ENCODE data around the gene ANP32B. TPM values are rescaled to one million over a fixed set of nuclear protein-coding genes. Genes with fewer than 3 reads are reported as not detected.

ANP32B gene
- total RNA-seq, 1 donor from 2014 or later = 108 TPM

DNA sequence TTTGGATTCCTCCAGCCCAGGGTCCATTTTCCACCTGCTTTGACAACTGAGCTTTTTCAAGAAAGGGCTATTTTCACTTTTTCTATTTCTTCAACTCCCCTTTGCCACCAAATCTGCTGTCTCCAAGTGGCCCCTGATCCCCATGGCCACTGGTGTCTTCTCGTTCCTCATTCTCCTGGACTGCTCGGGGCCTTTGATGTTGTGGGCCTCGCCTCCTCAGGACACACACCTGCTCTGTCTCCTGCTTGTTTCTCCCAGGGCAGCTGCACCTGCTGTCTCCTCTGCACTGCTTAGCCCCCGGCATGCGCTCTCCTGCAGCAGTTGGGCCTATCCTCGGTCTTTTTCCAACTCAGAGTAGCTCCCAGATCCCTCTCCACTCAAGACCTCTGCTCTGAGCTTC, 57.1 kb downstream of the ANP32B start:
- H3K4me3 Mint-ChIP-seq (ENCODE audit: unreplicated experiment) = no peak overlapping the region
- TF ChIP-seq, protein P1, sequence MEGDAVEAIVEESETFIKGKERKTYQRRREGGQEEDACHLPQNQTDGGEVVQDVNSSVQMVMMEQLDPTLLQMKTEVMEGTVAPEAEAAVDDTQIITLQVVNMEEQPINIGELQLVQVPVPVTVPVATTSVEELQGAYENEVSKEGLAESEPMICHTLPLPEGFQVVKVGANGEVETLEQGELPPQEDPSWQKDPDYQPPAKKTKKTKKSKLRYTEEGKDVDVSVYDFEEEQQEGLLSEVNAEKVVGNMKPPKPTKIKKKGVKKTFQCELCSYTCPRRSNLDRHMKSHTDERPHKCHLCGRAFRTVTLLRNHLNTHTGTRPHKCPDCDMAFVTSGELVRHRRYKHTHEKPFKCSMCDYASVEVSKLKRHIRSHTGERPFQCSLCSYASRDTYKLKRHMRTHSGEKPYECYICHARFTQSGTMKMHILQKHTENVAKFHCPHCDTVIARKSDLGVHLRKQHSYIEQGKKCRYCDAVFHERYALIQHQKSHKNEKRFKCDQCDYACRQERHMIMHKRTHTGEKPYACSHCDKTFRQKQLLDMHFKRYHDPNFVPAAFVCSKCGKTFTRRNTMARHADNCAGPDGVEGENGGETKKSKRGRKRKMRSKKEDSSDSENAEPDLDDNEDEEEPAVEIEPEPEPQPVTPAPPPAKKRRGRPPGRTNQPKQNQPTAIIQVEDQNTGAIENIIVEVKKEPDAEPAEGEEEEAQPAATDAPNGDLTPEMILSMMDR (IDR thresholded peaks at IDR 0.05; ENCODE audit: unreplicated experiment) = no peak
- no peak for DNase-seq (ENCODE audit: low spot score)
- peaks cover 3% of the 10 kb centered on the region for H3K4me1 Mint-ChIP-seq (ENCODE audit: unreplicated experiment)
- no peak overlapping the region for H3K27ac Mint-ChIP-seq (ENCODE audit: unreplicated experiment)
- H3K27me3 Mint-ChIP-seq (ENCODE audit: unreplicated experiment) = no peaks in the 10 kb centered on the region
- no peaks in the 10 kb centered on the region for H3K36me3 Mint-ChIP-seq (ENCODE audit: low read depth, unreplicated experiment)
- H3K9me3 Mint-ChIP-seq (ENCODE audit: unreplicated experiment) = no peaks in the 10 kb centered on the region

DNA sequence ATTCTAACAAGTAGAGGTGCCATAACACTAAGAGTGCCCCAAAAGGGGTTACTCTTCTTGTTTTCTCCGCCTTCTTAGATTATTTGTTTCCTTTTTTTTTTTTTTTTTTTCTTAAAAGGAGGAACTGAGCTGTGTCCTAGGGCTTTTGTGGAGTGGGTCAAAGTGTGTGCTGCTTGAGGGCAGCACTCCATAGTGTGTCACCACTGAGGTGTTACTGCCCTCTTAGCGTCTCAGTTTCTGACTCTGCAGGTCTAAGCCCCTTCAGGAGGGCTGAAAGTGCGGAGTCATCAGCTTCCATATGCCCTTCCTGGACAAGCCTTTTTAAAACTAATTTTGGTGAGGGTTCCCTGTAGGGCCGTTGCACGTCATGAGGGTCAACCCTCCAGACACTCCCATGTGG, 60.8 kb downstream of the ANP32B start:
- no peaks in the 10 kb centered on the region for H3K27me3 Mint-ChIP-seq (ENCODE audit: unreplicated experiment)
- no peak for DNase-seq (ENCODE audit: low spot score)

DNA sequence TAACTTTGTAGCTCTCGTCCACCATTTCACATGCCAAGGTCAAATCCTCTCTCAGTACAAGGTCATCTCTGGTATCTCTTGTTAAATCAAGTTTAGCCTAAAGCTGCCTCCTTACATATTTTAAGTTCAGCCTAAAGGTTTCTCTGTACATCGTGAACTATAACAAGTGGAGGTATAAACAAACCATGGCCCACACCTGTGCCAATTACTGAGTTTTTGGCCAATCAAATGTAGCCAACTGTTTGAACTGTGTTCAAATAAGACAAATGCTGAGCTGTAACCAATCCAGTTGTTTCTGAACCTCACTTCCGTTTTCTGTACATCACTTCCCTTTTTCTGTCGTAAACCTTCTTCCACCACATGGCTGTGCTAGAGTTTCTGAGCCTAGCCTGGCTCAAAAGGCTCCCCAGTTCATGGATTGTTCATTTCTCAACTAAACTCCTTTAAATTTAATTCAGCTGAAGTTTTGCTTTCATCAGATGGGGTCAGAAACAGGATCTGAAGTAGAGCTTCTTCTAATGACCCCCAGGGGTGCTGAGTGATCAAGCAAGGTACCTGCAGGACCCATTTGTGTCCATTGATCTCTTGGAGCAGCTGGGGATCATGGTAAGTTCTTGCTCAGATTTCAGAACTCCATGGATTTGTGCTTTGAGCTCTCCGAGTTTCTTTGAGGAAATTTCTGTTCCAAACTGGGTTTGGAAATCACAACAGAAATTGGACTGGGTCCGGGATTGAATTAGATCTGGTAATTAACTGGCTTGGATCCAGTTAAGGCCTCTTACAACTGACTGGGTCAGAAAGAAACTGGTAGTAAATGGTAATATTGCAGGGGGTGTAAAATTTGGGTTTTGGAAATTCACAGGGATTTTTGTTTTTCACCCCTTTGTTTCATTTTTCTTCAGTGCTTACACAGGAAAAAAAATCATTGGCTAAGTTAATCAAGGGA, 62.4 kb downstream of the ANP32B start:
- H3K4me3 Mint-ChIP-seq (ENCODE audit: unreplicated experiment) = no peak overlapping the region
- TF ChIP-seq, protein P1 (IDR thresholded peaks at IDR 0.05; ENCODE audit: unreplicated experiment) = no peak
- H3K27ac Mint-ChIP-seq (ENCODE audit: unreplicated experiment) = no peak overlapping the region
- H3K27me3 Mint-ChIP-seq (ENCODE audit: unreplicated experiment) = no peaks in the 10 kb centered on the region
- no peaks in the 10 kb centered on the region for H3K9me3 Mint-ChIP-seq (ENCODE audit: unreplicated experiment)
- no peaks in the 10 kb centered on the region for H3K36me3 Mint-ChIP-seq (ENCODE audit: low read depth, unreplicated experiment)
- H3K4me1 Mint-ChIP-seq (ENCODE audit: unreplicated experiment) = no peaks in the 10 kb centered on the region
- no peak for DNase-seq (ENCODE audit: low spot score)

More for the DNA sequence above, 60.8 kb downstream of the ANP32B start:
- Mint-ChIP-seq H3K36me3 (ENCODE audit: low read depth, unreplicated experiment) (no peaks in the 10 kb centered on the region), H3K27ac (ENCODE audit: unreplicated experiment) (no peak overlapping the region), H3K9me3 (ENCODE audit: unreplicated experiment) (no peaks in the 10 kb centered on the region), H3K4me1 (ENCODE audit: unreplicated experiment) (no peaks in the 10 kb centered on the region), H3K4me3 (ENCODE audit: unreplicated experiment) (no peak overlapping the region)
- TF ChIP-seq, protein P1 (IDR thresholded peaks at IDR 0.05; ENCODE audit: unreplicated experiment) = no peak

DNA sequence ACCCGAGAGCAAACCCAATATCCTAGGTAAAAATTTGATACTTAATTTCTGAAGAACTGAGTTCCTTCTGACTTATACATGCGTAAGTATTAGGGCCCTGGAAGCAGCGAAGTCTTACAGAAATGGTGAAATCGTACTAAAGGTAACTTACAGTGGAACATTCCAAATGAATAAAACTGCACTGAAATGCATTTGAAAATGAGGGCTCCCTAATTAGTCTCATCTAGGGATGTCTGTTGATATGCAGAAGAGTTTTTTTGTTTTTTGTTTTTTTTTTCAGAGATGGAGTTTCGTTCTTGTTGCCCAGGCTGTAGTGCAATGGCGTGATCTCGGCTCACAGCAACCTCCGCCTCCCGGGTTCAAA, 63.0 kb downstream of the ANP32B start:
- no peaks in the 10 kb centered on the region for H3K9me3 Mint-ChIP-seq (ENCODE audit: unreplicated experiment)
- H3K27me3 Mint-ChIP-seq (ENCODE audit: unreplicated experiment) = no peaks in the 10 kb centered on the region
- TF ChIP-seq, protein P1 (IDR thresholded peaks at IDR 0.05; ENCODE audit: unreplicated experiment) = no peak
- no peak for DNase-seq (ENCODE audit: low spot score)
- no peak overlapping the region for H3K27ac Mint-ChIP-seq (ENCODE audit: unreplicated experiment)
- no peaks in the 10 kb centered on the region for H3K36me3 Mint-ChIP-seq (ENCODE audit: low read depth, unreplicated experiment)
- no peak overlapping the region for H3K4me3 Mint-ChIP-seq (ENCODE audit: unreplicated experiment)
- H3K4me1 Mint-ChIP-seq (ENCODE audit: unreplicated experiment) = no peaks in the 10 kb centered on the region

DNA sequence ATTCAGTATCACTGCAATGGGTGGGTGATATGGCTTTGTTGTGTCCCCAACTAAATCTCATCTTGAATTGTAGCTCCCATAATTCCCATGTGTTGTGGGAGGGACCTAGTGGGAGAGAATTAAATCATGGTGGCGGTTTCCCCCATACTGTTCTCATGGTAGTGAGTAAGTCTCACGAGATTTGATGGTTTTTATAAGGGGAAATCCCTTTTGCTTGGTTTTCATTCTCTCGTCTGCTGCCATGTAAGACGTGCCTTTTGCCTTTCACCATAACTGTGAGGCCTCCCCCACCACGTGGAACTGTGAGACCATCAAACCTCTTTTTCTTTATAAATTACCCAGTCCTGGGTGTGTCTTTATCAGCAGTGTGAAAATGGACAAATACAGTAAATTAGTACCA, 63.9 kb downstream of the ANP32B start:
- no peak for DNase-seq (ENCODE audit: low spot score)
- H3K4me3 Mint-ChIP-seq (ENCODE audit: unreplicated experiment) = no peak overlapping the region
- no peaks in the 10 kb centered on the region for H3K27me3 Mint-ChIP-seq (ENCODE audit: unreplicated experiment)
- no peaks in the 10 kb centered on the region for H3K4me1 Mint-ChIP-seq (ENCODE audit: unreplicated experiment)
- H3K9me3 Mint-ChIP-seq (ENCODE audit: unreplicated experiment) = no peaks in the 10 kb centered on the region
- H3K27ac Mint-ChIP-seq (ENCODE audit: unreplicated experiment) = no peak overlapping the region
- TF ChIP-seq, protein P1 (IDR thresholded peaks at IDR 0.05; ENCODE audit: unreplicated experiment) = no peak
- H3K36me3 Mint-ChIP-seq (ENCODE audit: low read depth, unreplicated experiment) = no peaks in the 10 kb centered on the region

Measured in endothelial cell (in vitro differentiated cells).